HepG2 (cell line): ENCODE data around the gene SNAI3. TPM values are rescaled to one million over a fixed set of nuclear protein-coding genes. Genes with fewer than 3 reads are reported as not detected.

Source experiments
- ATAC-seq: fragments of 200-7000 bp; cut with Tn5 transposase; 3 replicates; pipeline ENCODE4 v1.9.1; 2020; ENCODE audit warnings: mild to moderate bottlenecking, moderate library complexity
- BruUV-seq: library from RNA; stranded (reverse); fragments of 400-500 nt; replicated peaks from 2 replicates; lab custom pipeline; 2021; lab: Mats Ljungman, UMichigan
- CTCF ChIA-PET: fragments of 300-600 bp; formaldehyde crosslinking; extraction: SDS; loops from one replicate; lab custom pipeline; 2021; ENCODE audit warnings: low total read pairs, inconsistent platforms, low intra/inter-chr PET ratio; lab: Yijun Ruan, JAX
- POLR2A ChIA-PET: fragments of 350-600 bp; sonication (Branson Sonifier 250); formaldehyde crosslinking; loops from one replicate; lab custom pipeline; 2020; ENCODE audit warnings: antibody characterized with exemption, inconsistent platforms; lab: Yijun Ruan, JAX
- DNase-seq: peaks from one replicate; pipeline ENCODE4 v3.0.0-alpha.2; 2015; ENCODE audit warnings: low spot score
- FAIRE-seq: peaks from 3 replicates; lab custom pipeline; 2011; peaks lifted over from hg19 to GRCh38; lab: Jason Lieb, UNC
- H2AFZ ChIP-seq: one replicate; pipeline ENCODE4 v1.6.1; 2011; ENCODE audit warnings: low read length, inconsistent platforms
- H3K27ac ChIP-seq: fragments of 300-600 bp; 3 replicates; pipeline ENCODE4 v1.8.0; 2011; ENCODE audit warnings: mixed run types, mild to moderate bottlenecking, mixed read lengths, low read length, inconsistent platforms; ENCODE audit not compliant: insufficient read depth; ENCODE audit errors: extremely low read length
- H3K27me3 ChIP-seq, 2 experiments: fragments of 200-600 bp in 1 of 2; 2 replicates in 1 of 2; 3 replicates in 1 of 2; pipeline versions ENCODE4 v1.6.0 to v1.8.0; 2011; ENCODE audit warnings: low read length in 2 of 2, mild to moderate bottlenecking in 2 of 2, moderate library complexity in 2 of 2, inconsistent platforms in 1 of 2; ENCODE audit not compliant: insufficient read depth in 2 of 2, control insufficient read depth in 1 of 2
- H3K36me3 ChIP-seq, 2 experiments: fragments of 200-600 bp in 1 of 2; replicated peaks in 1 of 2; 2 replicates in 1 of 2; 3 replicates in 1 of 2; pipeline versions ENCODE4 v1.5.1 to v1.8.0; 2011; ENCODE audit warnings: low read length in 2 of 2, inconsistent platforms in 1 of 2; ENCODE audit not compliant: insufficient read depth in 2 of 2, control insufficient read depth in 1 of 2
- H3K4me1 ChIP-seq: 2 replicates; pipeline ENCODE4 v1.5.1; 2012; ENCODE audit warnings: low read length, inconsistent platforms; ENCODE audit not compliant: insufficient read depth
- H3K4me2 ChIP-seq: 2 replicates; pipeline ENCODE4 v1.6.0; 2011; ENCODE audit warnings: low read depth, low read length, inconsistent platforms
- H3K4me3 ChIP-seq, 3 experiments: fragments of 200-600 bp in 1 of 3; sonication (generic), shearing (Covaris generic) in 1 of 3; replicated peaks in 1 of 3; 2 replicates each; pipeline ENCODE4 v1.5.1; 2011 to 2016; ENCODE audit warnings: low read length in 3 of 3, inconsistent platforms in 2 of 3, low read depth in 2 of 3, mild to moderate bottlenecking in 2 of 3, control low read depth in 1 of 3, mixed read lengths in 1 of 3; ENCODE audit not compliant: insufficient read depth in 1 of 3
- H3K79me2 ChIP-seq: one replicate; pipeline ENCODE4 v1.6.1; 2011; ENCODE audit warnings: low read length, inconsistent platforms; ENCODE audit not compliant: insufficient read depth
- H3K9ac ChIP-seq: 2 replicates; pipeline ENCODE4 v1.6.0; 2011; ENCODE audit warnings: mild to moderate bottlenecking, low read depth, low read length, inconsistent platforms; ENCODE audit not compliant: insufficient read depth
- H3K9me3 ChIP-seq: 2 replicates; pipeline ENCODE4 v1.5.1; 2012; ENCODE audit warnings: mild to moderate bottlenecking, low read length
- H4K20me1 ChIP-seq: 2 replicates; pipeline ENCODE4 v1.6.0; 2011; ENCODE audit warnings: inconsistent platforms, mild to moderate bottlenecking, low read length, moderate library complexity; ENCODE audit not compliant: insufficient read depth
- MAFK ChIP-seq, 2 experiments: IDR thresholded peaks in 1 of 2; conservative IDR thresholded peaks in 1 of 2; 2 replicates each; pipeline ENCODE4 v1.6.1; 2011; ENCODE audit warnings: improper control_type of control experiment in 2 of 2, low read length in 2 of 2
- ZHX1 ChIP-seq: sonication (generic); formaldehyde crosslinking; IDR thresholded peaks from 2 replicates; pipeline ENCODE4 v1.8.1; 2022; ENCODE audit warnings: low read depth, mild to moderate bottlenecking, missing genetic modification reagents
- ZSCAN30 ChIP-seq: sonication (generic); formaldehyde crosslinking; IDR thresholded peaks from 2 replicates; pipeline ENCODE4 v1.5.0; 2020; ENCODE audit warnings: mild to moderate bottlenecking, missing genetic modification reagents
- WGBS: methylation state at CpG from one replicate; pipeline ENCODE4 v1.1.6; 2017; ENCODE audit warnings: low lambda C conversion rate; 5-methylcytosine and 5-hydroxymethylcytosine counted together
- in situ Hi-C: cut with HindIII; loops from 2 replicates; pipeline ENCODE4 v1.10.0; 2017; ENCODE audit warnings: low pct_unique_long_range_greater_than_20kb; ENCODE audit not compliant: extremely low pct_ligation_motif_present
- intact Hi-C: fragments of 100-400 bp; cut with micrococcal nuclease; formaldehyde crosslinking; loops from one replicate; pipeline ENCODE4 v1.10.0; 2022; ENCODE audit not compliant: unreplicated experiment
- polyA plus RNA-seq, 8 experiments: library from polyadenylated mRNA; depleted of rRNA in 3 of 8; stranded (reverse) in 7 of 8; unstranded in 1 of 8; fragments of >200 nt; fragmentation: Illumina TruSeq in 4 of 8; extraction: Trizol in 4 of 8; gene quantifications; 2 replicates each; pipeline versions ENCODE4 v1.2.1 to v1.2.3, GENCODE V29; 2011 to 2016; ENCODE audit warnings: low read depth in 4 of 8, missing spikeins in 1 of 8, mixed read lengths in 1 of 8; ENCODE audit not compliant: insufficient read depth in 1 of 8
- total RNA-seq, 5 experiments: library from RNA; depleted of rRNA; stranded (reverse); fragments of >200 nt; fragmentation: Illumina TruSeq; extraction: Trizol; gene quantifications; 2 replicates each; pipeline ENCODE4 v1.2.3, GENCODE V29; 2016; ENCODE audit warnings: low read depth in 1 of 5

SNAI3 gene
- total and polyA plus RNA-seq, 2 of the 13 experiments (the other 11 are each of a cell fraction or from before 2014, with no cell fraction given) = 0.09 to 0.18 TPM

- no peak overlapping the region for H3K9ac ChIP-seq
- no peak for FAIRE-seq
- in situ Hi-C loops = no loop called here
Measured at GRCh38 chr16:88727871-88728270, 41.6 kb upstream of the SNAI3 start.

More at GRCh38 chr16:88727871-88728270, 41.6 kb upstream of the SNAI3 start:
- no peak for DNase-seq
- H3K4me2 ChIP-seq = no peak overlapping the region
- WGBS = 96% methylated on average over 19 of the region's 20 CpGs
- H2AFZ ChIP-seq = no peak overlapping the region
- H3K27me3 ChIP-seq = no peaks in the 10 kb centered on the region
- CTCF ChIA-PET = no interaction called here
- no TSS peak for BruUV-seq
- no peak overlapping the region for H3K4me3 ChIP-seq
- H3K36me3 ChIP-seq = peaks cover 42 to 69% of the 10 kb centered on the region in 2 experiments; a peak in 4 of 5 replicates
- no peaks in the 10 kb centered on the region for H3K79me2 ChIP-seq
- intact Hi-C loops = no loop called here
- no peak for TF ChIP-seq ZHX1 (CRISPR knock-in tag)
- TF ChIP-seq ZSCAN30 = no peak
- peak; percentile 5 to 14; a peak in 1 of 4 replicates for TF ChIP-seq MAFK (conservative IDR thresholded peaks at IDR 0.05 in 1 of 2, IDR thresholded peaks at IDR 0.05 in 1 of 2; ENCODE audit: low read length in 2 of 2)
- TF ChIP-seq, all 625 proteins: peak for 1
- no peaks in the 10 kb centered on the region for H3K9me3 ChIP-seq
- no peak for ATAC-seq
- no peaks in the 10 kb centered on the region for H4K20me1 ChIP-seq
- POLR2A ChIA-PET = no interaction called here
- H3K27ac ChIP-seq = no peak overlapping the region
- H3K4me1 ChIP-seq = no peaks in the 10 kb centered on the region
